T-helper 2 cell (primary cell): Measurements from ENCODE around the gene GOLIM4.
"Not testable (repeated sequence)": the region's sequence is repeated elsewhere in the genome, so short reads cannot be mapped to it uniquely, and the experiment has no call there.

Experiments
- DNase-seq, 5 experiments: peaks; one replicate each; pipeline versions ENCODE4 v3.0.0 to v3.0.0-alpha.2; 2012 to 2022

The GOLIM4 gene

GRCh38 chr3:168047936-168048335 is 47.8 kb downstream of the GOLIM4 start:
- no peak for DNase-seq

- peak in 1 of 5 experiments; percentile 60 for DNase-seq
Observed at GRCh38 chr3:168047190-168047795, 48.4 kb downstream of the GOLIM4 start.

- DNase-seq = no peak
Observed at GRCh38 chr3:168044049-168044448, 51.7 kb downstream of the GOLIM4 start.

- DNase-seq = peak in 1 of 5 experiments; percentile 35
Observed at GRCh38 chr3:168040607-168041208, 55.0 kb downstream of the GOLIM4 start.

GRCh38 chr3:168037020-168037419 is 58.7 kb downstream of the GOLIM4 start:
- DNase-seq = no peak

GRCh38 chr3:168036619-168037018 is 59.1 kb downstream of the GOLIM4 start:
- no peak for DNase-seq

- DNase-seq = no peak
Observed at GRCh38 chr3:168034152-168034928, 61.4 kb downstream of the GOLIM4 start.

GRCh38 chr3:168030577-168030976 is 65.1 kb downstream of the GOLIM4 start:
- DNase-seq = no peak

- DNase-seq = no peak
Observed at GRCh38 chr3:168029705-168030104, 66.0 kb downstream of the GOLIM4 start.

- no peak for DNase-seq
Observed at GRCh38 chr3:168028086-168028485, 67.6 kb downstream of the GOLIM4 start.

GRCh38 chr3:168026764-168027163 is 69.0 kb downstream of the GOLIM4 start:
- DNase-seq = no peak

GRCh38 chr3:168025076-168025475 is 70.6 kb downstream of the GOLIM4 start:
- no peak for DNase-seq

- peak in 1 of 5 experiments; percentile 39 for DNase-seq
Observed at GRCh38 chr3:168024537-168024941, 71.2 kb downstream of the GOLIM4 start.

- DNase-seq = no peak
Observed at GRCh38 chr3:168021737-168022450, 73.8 kb downstream of the GOLIM4 start.

- DNase-seq = not testable (repeated sequence)
Observed at GRCh38 chr3:168011280-168011679, 84.4 kb downstream of the GOLIM4 start.

- DNase-seq = no peak
Observed at GRCh38 chr3:168006584-168006983, 89.1 kb downstream of the GOLIM4 start.

- no peak for DNase-seq
Observed at GRCh38 chr3:168003911-168004310, 91.8 kb downstream of the GOLIM4 start.

GRCh38 chr3:168002786-168003368 is 92.8 kb downstream of the GOLIM4 start:
- DNase-seq = no peak

- DNase-seq = no peak
Observed at GRCh38 chr3:168001244-168001643, 94.5 kb downstream of the GOLIM4 start.

- DNase-seq = no peak
Observed at GRCh38 chr3:167998253-167998652, 97.5 kb downstream of the GOLIM4 start.

GRCh38 chr3:167996514-167996913 is 99.2 kb downstream of the GOLIM4 start:
- DNase-seq = no peak

GRCh38 chr3:167992381-167992780 is 103.3 kb downstream of the GOLIM4 start:
- no peak for DNase-seq

- no peak for DNase-seq
Observed at GRCh38 chr3:167991213-167991612, 104.5 kb downstream of the GOLIM4 start.
